PFSK-1 (cell line): ENCODE measurements around the gene GPM6B.

Source experiments
- FOXP2 ChIP-seq: optimal IDR thresholded peaks from 2 replicates; pipeline ENCODE3; 2011; ENCODE audit warnings: borderline replicate concordance, control low read depth, inconsistent platforms; ENCODE audit not compliant: insufficient read depth; ENCODE audit errors: extremely low read length, extremely low read depth
- POLR2AphosphoS5 ChIP-seq: IDR thresholded peaks from 2 replicates; pipeline ENCODE4 v1.6.1; 2012; ENCODE audit warnings: low read depth, mild to moderate bottlenecking, control low read depth, low read length, moderate library complexity
- REST ChIP-seq, 2 experiments: IDR thresholded peaks; 2 replicates each; pipeline versions ENCODE4 v1.6.1 to v1.8.0; 2011 to 2012; ENCODE audit warnings: low read depth in 2 of 2, low read length in 2 of 2, control low read depth in 1 of 2, inconsistent platforms in 1 of 2, mild to moderate bottlenecking in 1 of 2, moderate library complexity in 1 of 2; ENCODE audit not compliant: insufficient read depth in 1 of 2
- SIN3A ChIP-seq: IDR thresholded peaks from 2 replicates; pipeline ENCODE4 v1.6.1; 2012; ENCODE audit warnings: mild to moderate bottlenecking, low read length, moderate library complexity, borderline replicate concordance; ENCODE audit not compliant: insufficient read depth
- TAF1 ChIP-seq: IDR thresholded peaks from 2 replicates; pipeline ENCODE4 v1.6.1; 2012; ENCODE audit warnings: low read length, control low read depth, borderline replicate concordance; ENCODE audit not compliant: insufficient read depth

GPM6B gene

GRCh38 chrX:13759152-13759718 is 57.7 kb downstream of the GPM6B start:
- TF ChIP-seq FOXP2 (no peak), TAF1 (no peak), POLR2AphosphoS5 (no peak), SIN3A (no peak), REST (IDR thresholded peaks at IDR 0.05; ENCODE audit: insufficient read depth in 1 of 2, low read depth in 2 of 2, low read length in 2 of 2) (no peak)

GRCh38 chrX:13756381-13756780 is 60.5 kb downstream of the GPM6B start:
- TF ChIP-seq SIN3A (no peak), TAF1 (no peak), REST (IDR thresholded peaks at IDR 0.05; ENCODE audit: insufficient read depth in 1 of 2, low read depth in 2 of 2, low read length in 2 of 2) (no peak), FOXP2 (no peak), POLR2AphosphoS5 (no peak)

- TF ChIP-seq REST (IDR thresholded peaks at IDR 0.05; ENCODE audit: insufficient read depth in 1 of 2, low read depth in 2 of 2, low read length in 2 of 2) (no peak), POLR2AphosphoS5 (no peak), SIN3A (no peak), FOXP2 (no peak)
Measured at GRCh38 chrX:13755254-13755653, 61.6 kb downstream of the GPM6B start.

- no peak for TF ChIP-seq SIN3A
- TF ChIP-seq REST (IDR thresholded peaks at IDR 0.05; ENCODE audit: insufficient read depth in 1 of 2, low read depth in 2 of 2, low read length in 2 of 2): no peak
- no peak for TF ChIP-seq FOXP2
- TF ChIP-seq TAF1: no peak
- no peak for TF ChIP-seq POLR2AphosphoS5
Measured at GRCh38 chrX:13754765-13755164, 62.1 kb downstream of the GPM6B start.

- TF ChIP-seq SIN3A (no peak), FOXP2 (no peak), POLR2AphosphoS5 (no peak), TAF1 (no peak)
Measured at GRCh38 chrX:13752646-13753045, 64.2 kb downstream of the GPM6B start.
